Measurements from ENCODE around the gene THOC6. TPM values are rescaled to one million over a fixed set of nuclear protein-coding genes. Genes with fewer than 3 reads are reported as not detected.
A peak's percentile ranks its signal among the peaks of the same experiment; 100 is the strongest.

The THOC6 gene
- total and polyA plus RNA-seq, 9 of the 15 experiments (the other 6 are each of a cell fraction or from before 2014, with no cell fraction given), result 2.5 to 65.4 (median 42.3) TPM

GRCh38 chr16:2981899-2982250 is 42.0 kb upstream of the THOC6 start (continued):
- no peak for TF ChIP-seq GABPA (tag; conservative IDR thresholded peaks at IDR 0.05; ENCODE audit: low read depth)
- no peak for TF ChIP-seq YY1 (IDR thresholded peaks at IDR 0.05; ENCODE audit: borderline replicate concordance in 1 of 3, control insufficient read depth in 1 of 3, extremely low read depth in 1 of 3, insufficient read depth in 3 of 3, insufficient read length in 1 of 3, insufficient replicate concordance in 2 of 3, low read depth in 1 of 3, low read length in 2 of 3)
- 0 out of 4 replicates have a peak, but pooled peaks of 1 of the 2 experiments have one; percentile 8 for TF ChIP-seq TRIM24 (IDR thresholded peaks at IDR 0.05)
- no peak for TF ChIP-seq CCAR2 (IDR thresholded peaks at IDR 0.05; ENCODE audit: low read depth, low read length)
- TF ChIP-seq NFYB (IDR thresholded peaks at IDR 0.05; ENCODE audit: extremely low read depth, insufficient read length), result no peak
- TF ChIP-seq SRSF9 (IDR thresholded peaks at IDR 0.05; ENCODE audit: borderline replicate concordance, low read depth, low read length), result no peak
- TF ChIP-seq ZNF408 (CRISPR knock-in tag; IDR thresholded peaks at IDR 0.05; ENCODE audit: low read depth), result no peak
- TF ChIP-seq ZNF592 (IDR thresholded peaks at IDR 0.05), result peak; percentile 21; the same call in 1 of the 2 replicates
- TF ChIP-seq CEBPB (tag; IDR thresholded peaks at IDR 0.05), result no peak
- TF ChIP-seq KLF16 (IDR thresholded peaks at IDR 0.05), result peak; percentile 3; the same call in 1 of the 2 replicates
- TF ChIP-seq ZNF766 (CRISPR knock-in tag; conservative IDR thresholded peaks at IDR 0.05), result no peak
- peak; percentile 95 for TF ChIP-seq ZBTB7A (IDR thresholded peaks at IDR 0.05; ENCODE audit: borderline replicate concordance, control insufficient read depth, low read depth, low read length)
- peak; percentile 4; the same call in 1 of the 2 replicates for TF ChIP-seq NFE2 (IDR thresholded peaks at IDR 0.05; ENCODE audit: low read depth)
- no peak for TF ChIP-seq TAF1 (IDR thresholded peaks at IDR 0.05; ENCODE audit: control insufficient read depth, extremely low read depth, insufficient read depth, low read length, severe bottlenecking)
- peak; percentile 52; the same call in 1 of the 2 replicates for TF ChIP-seq HDGF (IDR thresholded peaks at IDR 0.05)
- TF ChIP-seq AFF1 (IDR thresholded peaks at IDR 0.05; ENCODE audit: low read depth in 1 of 2, partially characterized antibody in 2 of 2), result no peak
- no peak for TF ChIP-seq ATF6 (CRISPR knock-in tag; IDR thresholded peaks at IDR 0.05)

All from K562 (cell line).